ENCODE data around the gene RGL1.

GRCh38 chr1:183898001-183898396 is 93.1 kb downstream of the RGL1 start:
- TF ChIP-seq CTCF (conservative IDR thresholded peaks at IDR 0.05 in 1 of 2, IDR thresholded peaks at IDR 0.05 in 1 of 2; ENCODE audit: low read depth in 1 of 2, low read length in 2 of 2): no peak
- TF ChIP-seq EZH2 (IDR thresholded peaks at IDR 0.05; ENCODE audit: low read length, missing control alignments): no peak
